ENCODE measurements around the gene ATG9A.
A peak's percentile ranks its signal among the peaks of the same experiment; 100 is the strongest.
"Not testable (repeated sequence)": the region's sequence is repeated elsewhere in the genome, so short reads cannot be mapped to it uniquely, and the experiment has no call there.

ATG9A gene

DNA sequence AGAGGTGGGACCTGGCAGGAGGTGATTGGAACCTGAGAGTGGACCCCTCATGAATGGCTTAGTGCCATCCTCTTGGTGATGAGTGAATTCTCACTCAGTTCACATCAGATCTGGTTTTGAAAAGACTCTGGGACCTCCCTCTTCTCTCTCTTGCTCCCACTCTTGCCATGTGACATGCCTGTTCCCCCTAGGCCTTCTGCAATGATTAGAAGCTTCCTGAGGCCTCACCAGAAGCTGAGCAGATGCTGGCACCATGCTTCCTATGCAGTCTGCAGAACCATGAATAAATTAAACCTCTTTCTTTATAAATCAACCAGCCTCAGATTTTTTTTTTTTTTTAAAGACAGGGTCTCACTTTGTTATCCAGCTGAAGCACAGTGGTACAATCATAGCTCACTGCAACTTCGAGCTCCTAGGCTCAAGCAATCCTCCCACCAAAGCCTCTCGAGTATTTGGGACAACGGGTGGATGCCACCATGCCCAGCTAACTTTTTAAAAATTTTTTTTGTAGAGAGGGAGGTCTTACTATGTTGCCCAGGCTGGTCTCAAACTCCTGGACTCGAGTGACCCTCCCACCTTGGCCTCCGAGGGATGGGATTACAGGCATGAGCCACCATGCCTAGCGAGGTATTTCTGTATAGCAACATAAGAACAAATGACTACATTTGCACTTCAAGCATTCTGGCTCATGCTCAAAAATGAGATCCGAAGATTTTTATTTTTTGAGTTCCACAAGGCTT is 24.8 kb downstream of the ATG9A start:
- no peak for DNase-seq

DNA sequence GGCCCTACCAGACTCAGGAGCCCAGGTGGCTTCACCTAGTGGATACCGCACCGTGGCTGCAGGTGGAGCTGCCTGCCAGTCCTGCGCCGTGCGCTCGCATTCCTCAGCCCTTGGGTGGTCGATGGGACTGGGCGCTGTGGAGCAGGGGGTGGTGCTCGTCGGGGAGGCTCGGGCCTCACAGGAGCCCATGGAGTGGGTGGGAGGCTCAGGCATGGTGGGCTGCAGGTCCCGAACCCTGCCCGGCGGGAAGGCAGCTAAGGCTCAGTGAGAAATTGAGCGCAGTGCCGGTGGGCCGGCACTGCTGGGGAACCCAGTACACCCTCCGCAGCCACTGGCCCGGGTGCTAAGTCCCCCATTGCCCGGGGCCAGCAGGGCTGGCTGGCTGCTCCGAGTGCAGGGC is 28.1 kb downstream of the ATG9A start:
- DNase-seq = not testable (repeated sequence)

DNA sequence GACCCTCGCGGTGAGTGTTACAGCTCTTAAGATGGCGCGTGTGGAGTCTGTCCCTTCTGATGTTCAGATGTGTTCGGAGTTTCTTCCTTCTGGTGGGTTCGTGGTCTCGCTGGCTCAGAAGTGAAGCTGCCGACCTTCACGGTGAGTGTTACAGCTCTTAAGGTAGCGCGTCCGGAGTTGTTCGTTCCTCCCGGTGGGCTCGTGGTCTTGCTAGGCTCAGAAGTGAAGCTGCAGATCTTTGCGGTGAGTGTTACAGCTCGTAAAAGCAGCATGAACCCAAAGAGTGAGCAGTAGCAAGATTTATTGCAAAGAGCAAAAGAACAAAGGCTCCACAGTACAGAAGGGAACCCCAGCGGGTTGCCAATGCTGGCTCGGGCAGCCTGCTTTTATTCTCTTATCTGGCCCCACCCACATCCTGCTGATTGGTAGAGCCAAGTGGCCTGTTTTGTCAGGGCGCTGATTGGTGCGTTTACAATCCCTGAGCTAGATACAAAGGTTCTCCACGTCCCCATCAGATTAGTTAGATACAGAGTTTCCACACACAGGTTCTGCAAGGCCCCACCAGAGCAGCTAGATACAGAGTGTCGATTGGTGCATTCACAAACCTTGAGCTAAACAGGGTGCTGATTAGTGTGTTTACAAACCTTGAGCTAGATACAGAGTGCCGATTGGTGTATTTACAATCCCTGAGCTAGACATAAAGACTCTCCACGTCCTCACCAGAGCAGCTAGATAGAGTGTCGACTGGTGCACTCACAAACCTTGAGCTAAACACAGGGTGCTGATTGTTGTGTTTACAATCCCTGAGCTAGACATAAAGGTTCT is 28.7 kb downstream of the ATG9A start:
- not testable (repeated sequence) for DNase-seq

DNA sequence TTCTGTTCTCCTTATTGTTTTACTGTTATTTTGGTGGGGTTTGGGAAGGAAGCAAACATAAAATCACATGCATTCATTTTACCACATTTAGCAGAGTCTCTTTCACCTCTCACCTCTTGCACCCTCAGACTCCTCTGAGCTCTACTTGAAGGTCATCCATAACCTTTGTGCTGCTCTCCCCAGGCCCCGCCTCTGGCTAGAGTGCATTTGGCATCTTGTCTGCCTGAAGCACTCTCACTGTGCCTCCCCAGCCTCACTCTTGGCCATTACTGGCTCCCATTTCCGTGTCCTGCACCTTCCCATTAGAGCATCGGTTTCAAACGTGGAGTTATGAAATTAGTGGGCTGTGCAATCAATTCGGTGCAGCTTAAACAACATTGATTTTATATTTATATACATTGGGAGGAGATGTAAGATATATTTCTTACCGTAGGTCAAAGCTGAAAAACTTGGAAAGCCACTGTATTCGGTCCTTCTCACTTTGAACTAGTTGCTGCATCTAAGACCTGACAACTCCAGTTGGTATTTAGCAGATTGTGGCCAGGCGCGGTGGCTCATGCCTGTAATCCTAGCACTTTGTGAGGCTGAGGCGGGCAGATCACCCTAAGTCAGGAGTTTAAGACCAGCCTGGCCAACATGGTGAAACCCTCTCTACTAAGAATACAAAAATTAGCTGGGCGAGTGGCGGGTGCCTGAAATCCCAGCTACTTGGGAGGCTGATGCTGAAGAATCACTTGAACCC is 29.8 kb downstream of the ATG9A start:
- no peak for DNase-seq

DNA sequence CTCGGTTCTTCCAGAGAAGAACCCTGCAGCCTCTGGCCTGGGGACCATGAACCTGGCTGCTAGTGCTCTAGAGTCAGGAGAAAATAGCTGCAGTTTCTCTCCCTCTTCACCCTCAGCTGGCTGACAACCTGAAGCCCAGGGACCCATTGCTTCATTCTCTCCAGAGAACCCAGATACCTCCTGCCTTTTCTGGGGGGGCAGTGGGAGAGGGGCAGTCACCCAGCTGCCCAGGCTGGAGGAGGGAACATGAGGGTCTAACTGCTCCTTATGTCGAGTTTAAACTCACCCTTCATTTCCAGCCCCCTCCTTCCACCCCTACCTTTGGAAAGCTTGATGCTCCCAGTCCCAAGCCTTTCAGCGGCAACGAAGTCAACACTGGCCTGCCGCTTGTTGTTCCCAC is 30.5 kb downstream of the ATG9A start:
- no peak for DNase-seq

DNA sequence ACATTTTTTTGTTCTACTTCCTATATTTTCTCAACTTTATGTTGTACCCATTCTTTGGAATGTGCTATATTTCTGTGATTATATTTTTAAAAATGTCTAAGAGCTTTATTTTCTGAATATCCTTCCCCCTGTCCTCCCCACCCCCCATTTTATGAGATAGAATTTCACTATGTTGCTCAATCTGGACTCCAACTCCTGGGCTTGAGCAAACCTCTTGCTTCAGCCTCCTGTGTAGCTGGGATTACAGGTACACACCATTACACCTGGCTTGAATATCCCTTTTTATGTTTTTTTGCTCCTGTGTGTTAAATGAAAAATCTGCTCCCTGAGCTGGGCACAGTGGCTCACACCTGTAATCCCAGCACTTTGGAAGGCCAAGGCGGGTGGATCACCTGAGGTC is 32.0 kb downstream of the ATG9A start:
- DNase-seq = no peak

DNA sequence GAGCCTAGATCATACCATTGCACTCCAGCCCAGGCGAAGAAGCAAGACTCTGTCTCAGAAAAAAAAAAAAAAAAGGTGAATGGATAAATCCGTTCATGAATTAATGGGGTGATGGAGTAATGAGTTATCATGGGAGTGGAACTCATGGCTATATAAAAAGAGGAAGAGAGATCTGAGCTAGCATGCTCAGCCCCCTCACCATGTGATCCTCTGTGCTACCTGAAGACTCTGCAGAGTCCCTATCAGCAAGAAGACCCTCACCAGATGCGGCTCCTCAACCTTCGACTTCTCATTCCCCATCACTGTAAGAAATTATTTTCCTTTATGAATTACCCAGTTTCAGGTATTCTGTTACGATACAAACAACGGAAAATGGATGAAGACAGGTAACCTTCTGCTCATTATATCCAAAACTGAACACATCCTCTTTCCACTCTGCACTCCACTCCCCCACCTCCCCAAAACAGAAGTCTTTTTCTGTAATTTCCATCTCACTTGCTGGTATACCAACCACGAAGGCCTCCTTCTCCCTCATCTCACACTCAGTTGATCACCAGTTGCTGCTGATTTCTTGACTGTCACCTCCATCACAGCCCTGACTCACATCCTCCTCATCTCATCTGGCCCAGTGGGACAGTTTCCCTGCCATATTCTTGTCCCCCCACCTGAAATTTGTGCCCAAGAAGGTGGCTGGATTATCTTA is 42.5 kb downstream of the ATG9A start:
- DNase-seq = no peak

DNA sequence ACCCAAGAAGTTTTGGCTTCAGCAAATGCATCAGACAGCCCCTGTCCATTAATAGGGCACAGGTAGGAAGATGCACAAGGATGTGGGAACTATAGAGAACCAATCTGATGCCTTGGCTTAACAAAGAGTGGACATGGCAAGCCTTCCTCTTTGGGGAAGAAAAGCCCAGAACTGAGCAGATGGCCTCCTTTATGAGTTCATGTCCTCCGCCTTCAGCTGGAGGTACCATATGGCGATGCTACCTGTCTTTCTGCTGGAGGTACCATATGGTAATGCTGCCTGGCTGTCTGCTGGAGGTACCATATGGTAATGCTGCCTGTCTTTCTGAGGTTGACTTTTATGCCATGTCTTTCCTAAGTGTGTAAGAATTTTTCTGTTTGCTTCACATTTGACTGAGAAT is 45.3 kb downstream of the ATG9A start:
- no peak for DNase-seq

DNA sequence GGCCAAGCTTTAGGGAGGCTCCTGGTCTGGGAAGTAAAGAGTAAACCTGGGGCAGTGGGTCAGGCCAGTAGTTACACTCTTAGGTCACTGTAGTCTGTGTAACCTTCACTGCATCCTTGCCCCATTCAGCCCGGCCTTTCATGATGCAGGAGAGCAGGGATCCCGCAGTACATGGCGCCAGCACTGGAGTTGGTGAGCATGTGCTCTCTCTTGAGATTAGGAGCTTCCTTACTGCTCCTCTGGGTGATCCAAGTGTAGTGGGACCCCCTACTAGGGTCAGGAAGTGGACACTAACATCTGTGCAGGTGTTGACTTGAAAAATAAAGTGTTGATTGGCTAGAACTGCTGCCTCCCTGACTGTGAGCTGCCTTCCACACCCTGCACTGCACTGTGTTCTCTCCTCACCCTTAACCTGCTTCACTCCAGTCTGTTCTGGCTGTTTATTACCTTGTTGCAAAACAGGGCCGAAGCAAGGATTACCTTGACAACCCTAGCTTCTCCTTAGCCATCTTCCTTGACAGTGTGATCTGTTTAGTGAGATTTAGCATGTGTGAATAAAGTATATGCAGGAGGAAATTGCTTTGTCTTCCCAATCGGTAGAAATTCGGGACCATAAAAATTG is 46.2 kb downstream of the ATG9A start:
- no peak for DNase-seq

DNA sequence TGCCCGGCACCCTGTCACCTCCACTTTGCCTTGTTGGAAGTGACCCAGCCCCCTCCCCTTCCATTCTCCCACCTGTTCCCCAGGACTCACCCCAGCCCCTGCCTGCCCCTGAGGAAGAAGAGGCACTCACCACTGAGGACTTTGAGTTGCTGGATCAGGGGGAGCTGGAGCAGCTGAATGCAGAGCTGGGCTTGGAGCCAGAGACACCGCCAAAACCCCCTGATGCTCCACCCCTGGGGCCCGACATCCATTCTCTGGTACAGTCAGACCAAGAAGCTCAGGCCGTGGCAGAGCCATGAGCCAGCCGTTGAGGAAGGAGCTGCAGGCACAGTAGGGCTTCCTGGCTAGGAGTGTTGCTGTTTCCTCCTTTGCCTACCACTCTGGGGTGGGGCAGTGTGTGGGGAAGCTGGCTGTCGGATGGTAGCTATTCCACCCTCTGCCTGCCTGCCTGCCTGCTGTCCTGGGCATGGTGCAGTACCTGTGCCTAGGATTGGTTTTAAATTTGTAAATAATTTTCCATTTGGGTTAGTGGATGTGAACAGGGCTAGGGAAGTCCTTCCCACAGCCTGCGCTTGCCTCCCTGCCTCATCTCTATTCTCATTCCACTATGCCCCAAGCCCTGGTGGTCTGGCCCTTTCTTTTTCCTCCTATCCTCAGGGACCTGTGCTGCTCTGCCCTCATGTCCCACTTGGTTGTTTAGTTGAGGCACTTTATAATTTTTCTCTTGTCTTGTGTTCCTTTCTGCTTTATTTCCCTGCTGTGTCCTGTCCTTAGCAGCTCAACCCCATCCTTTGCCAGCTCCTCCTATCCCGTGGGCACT is 46.9 kb downstream of the ATG9A start:
- DNase-seq = peak; percentile 63 to 65

DNA sequence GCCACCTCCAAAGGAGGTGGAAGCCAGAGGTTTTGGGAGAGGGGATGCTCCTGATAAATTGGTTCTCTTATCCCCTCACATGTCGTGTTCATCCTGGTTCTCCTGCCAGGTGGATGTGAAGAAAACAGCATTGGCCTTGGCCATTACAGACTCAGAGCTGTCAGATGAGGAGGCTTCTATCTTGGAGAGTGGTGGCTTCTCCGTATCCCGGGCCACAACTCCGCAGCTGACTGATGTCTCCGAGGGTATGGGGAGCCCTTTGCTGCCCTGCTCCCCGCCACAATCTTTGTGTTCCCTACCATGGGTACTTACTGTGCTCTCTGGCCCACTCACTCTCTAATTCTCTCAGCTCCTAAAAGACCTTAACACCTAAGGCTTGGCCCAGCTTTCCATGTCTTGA is 47.9 kb downstream of the ATG9A start:
- no peak for DNase-seq

DNA sequence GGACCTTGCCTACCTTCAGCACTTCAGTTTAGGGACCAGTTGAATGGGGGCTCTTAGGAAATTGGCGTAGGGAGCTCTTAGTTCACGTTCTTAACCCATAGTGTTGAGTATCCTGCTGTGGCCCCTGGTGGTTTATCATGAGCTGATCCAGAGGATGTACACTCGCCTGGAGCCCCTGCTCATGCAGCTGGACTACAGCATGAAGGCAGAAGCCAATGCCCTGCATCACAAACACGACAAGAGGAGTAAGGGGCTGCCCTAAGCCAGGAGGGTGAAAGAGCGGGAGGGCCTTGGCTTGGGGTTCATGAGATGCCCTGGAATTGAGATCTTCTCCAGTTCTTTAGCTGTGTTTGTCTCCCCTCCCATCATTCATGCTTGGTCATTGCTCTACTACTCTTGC is 48.5 kb downstream of the ATG9A start:
- no peak for DNase-seq

DNA sequence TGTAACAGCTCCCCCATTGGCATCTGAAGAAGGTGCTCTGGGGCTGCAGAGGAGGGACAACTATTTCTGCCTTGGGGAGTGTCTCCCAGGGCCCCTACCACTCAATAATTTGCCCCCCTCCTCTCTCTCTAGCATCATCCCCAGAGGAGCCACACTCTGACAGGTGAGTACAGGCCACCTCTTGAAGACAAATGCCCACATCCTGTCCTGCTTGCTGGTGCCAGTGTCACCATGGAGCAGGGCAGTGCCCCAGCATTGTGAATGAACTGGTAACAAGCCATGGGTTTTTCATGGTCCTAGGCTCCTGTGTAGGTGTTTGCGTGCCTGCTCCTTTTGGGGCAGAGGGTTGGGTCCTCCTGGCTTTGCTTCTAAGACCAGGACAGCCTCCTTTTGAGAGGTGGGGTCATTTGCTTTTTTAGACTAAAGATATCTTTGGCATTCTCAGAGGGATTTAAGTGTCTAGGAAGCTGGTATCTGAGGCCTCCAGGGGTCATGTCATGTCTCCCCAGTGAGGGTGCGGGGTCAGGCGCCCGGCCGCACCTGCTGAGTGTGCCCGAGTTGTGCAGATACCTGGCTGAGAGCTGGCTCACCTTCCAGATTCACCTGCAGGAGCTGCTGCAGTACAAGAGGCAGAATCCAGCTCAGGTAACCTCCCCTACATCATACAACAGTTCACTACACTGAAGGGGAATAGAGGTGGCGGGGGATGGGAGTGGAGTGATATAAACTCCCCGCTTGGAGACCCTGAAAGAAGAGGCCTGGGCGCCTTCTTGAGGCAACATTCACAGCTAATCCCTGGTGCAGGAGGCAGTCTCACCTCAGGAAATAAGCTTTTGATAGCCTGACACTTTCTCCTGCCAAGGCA is 49.6 kb downstream of the ATG9A start:
- no peak for DNase-seq

DNA sequence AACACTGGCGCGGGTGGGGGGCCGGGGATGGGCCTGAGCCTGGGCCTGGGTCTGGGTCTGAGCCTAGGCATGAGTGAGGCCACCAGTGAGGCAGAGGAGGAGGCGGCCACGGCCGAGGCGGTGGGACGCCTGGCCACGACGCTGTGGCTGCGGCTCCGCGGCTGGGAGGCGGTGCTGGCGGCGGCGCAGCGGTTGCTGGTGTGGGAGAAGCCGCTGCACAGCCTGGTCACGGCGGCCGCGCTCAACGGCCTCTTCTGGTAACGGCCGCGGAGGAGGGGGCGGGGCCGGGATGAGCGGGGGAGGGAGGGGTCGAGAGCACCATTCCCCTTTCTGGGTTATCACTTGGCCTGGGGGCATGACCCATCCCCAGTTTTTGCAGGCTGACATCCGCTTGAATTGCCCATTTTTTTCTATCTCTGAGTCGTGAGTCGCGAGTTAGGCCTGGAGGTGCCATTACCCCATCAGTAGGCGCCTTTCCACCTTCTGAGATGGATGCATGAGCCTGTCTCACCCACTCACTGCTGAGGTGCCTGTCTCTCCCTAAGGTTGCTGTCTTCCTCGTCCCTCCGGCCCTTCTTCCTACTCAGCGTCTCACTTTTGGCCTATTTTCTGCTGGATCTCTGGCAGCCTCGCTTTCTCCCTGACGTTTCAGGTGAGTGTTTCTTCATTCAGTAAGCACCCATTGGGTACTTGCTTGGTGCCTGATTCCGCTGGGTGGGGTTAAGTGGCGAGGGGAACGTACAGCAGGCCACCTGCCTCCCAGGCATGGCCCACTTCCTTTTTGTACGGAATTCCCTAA is 50.9 kb downstream of the ATG9A start:
- peak in 1 of 2 donors; percentile 36 for DNase-seq

DNA sequence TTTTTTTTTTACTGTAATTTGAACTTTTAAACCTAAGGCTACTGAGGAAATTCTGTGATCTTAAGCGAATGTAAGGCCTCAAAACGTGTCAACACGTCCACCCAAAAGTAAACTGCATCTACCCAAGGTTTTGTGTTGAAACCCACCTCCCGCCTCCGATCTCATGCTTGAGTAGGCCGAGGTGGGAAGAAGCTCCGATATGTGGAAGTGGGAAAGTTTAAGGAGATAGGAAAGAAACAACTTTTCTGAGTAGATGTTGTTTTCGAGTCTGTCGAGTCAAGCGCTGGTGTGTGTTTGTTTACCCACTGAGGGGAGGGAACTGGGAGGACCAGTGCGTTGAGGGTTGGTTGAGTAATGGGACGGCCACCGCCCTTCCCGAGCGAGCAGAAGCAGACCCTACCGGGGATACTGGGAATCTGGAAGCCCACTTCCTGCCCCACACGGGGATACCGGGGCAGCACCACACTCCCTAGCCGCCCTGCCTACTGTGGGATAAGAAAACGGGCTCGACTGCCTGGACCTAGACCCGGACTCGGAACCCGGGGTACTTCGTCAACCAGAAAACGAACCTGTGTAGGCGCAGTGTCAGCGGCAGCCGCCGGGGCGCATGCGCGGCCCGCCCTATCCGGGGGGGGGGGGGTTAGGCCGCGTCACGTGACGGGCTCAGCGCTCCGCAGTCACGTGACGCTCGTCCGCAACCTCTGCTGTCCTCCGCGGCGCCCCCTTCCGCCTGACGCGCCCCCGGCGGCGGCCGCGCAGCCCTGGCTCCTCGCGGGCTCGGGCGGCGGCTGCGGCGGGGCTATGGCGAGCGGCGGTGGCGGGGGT is 51.7 kb downstream of the ATG9A start, which contains the start of gene RETREG2:
RETREG2 (plus strand) TSS at position 724 of the 825 bp plus-strand sequence; CDS start at position 802, 78 bp downstream.
- DNase-seq = peak; percentile 86 to 95

DNA sequence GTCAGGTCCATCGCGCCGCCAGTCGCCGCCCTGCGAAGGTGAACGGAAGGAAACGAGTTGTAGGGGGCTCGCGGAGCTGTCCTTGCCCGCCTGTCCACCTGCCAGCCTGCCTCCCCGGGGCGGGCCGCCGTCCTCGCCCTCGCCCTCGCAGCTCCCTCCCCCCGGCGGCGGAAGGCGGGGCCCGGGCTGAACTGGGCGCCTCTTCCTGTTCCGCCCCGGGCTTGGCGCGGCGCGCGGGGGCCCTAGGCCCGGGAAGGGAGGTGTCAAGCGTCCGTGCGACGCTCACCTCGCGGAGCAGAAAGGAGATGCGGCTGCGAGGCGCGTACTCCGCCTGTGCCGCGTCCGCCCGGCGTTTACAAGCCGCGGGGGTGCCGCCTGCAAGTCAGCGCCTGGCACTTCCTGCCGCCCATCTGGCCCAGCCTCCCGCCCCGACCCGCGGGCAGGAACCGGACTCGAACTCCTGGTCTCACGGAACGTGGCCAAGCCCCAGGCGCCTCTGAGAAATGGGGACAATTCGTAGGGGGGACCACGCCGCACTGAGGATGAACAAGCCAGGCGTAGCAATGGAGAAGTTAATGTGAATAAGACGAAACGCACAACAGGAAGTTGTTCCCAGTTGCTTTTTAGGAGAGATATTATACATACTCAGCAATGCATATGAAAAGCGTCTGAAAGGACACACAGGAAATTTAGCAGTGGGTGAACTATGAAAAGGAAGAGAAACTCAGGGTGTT is 52.5 kb downstream of the ATG9A start, which contains the start of gene CNPPD1:
CNPPD1 (minus strand) TSS at position 108 of the 734 bp plus-strand sequence; CDS start at position 11, 97 bp downstream.
- peak; percentile 82 to 91 for DNase-seq

All from inflammatory macrophage (primary cell).